Esophagus muscularis mucosa (tissue), 3 donors: ENCODE measurements around the gene TRIM67.

Experiments
- CTCF ChIP-seq, 3 experiments: fragments of 200-600 bp in 2 of 3; fragments of 450-650 bp in 1 of 3; sonication (generic) in 2 of 3; IDR thresholded peaks; one replicate each; pipeline ENCODE4 v1.5.1; 2017 to 2019; ENCODE audit warnings: antibody characterized with exemption in 3 of 3, mild to moderate bottlenecking in 2 of 3, moderate library complexity in 1 of 3
- POLR2A ChIP-seq: fragments of 450-650 bp; IDR thresholded peaks from one replicate; pipeline ENCODE4 v1.6.1; 2017; ENCODE audit warnings: antibody characterized with exemption, moderate library complexity, mild to moderate bottlenecking, low read depth
- POLR2AphosphoS5 ChIP-seq, 2 donors: sonication (generic); formaldehyde crosslinking; IDR thresholded peaks; one replicate each; pipeline ENCODE4 v1.6.1; 2017; ENCODE audit warnings: antibody characterized with exemption in 2 of 2

GRCh38 chr1:231177226-231177625 lies 15.4 kb downstream of the TRIM67 start:
- TF ChIP-seq POLR2AphosphoS5 (IDR thresholded peaks at IDR 0.05) = no peak
- no peak for TF ChIP-seq CTCF (IDR thresholded peaks at IDR 0.05)
- TF ChIP-seq POLR2A = no peak
